Progenitor cell of endocrine pancreas (in vitro differentiated cells): Measurements from ENCODE around the gene ULBP1. TPM values are rescaled to one million over a fixed set of nuclear protein-coding genes. Genes with fewer than 3 reads are reported as not detected.

Experiments used
- DNase-seq: peaks from one replicate; pipeline ENCODE4 v3.0.0; 2021; ENCODE audit warnings: low spot score; ENCODE audit not compliant: unreplicated experiment
- H3K27ac Mint-ChIP-seq: 2 replicates; pipeline ENCODE4 v1.8.0; 2021; ENCODE audit warnings: mild to moderate bottlenecking, moderate library complexity, mixed read lengths
- H3K27me3 Mint-ChIP-seq: 2 replicates; pipeline ENCODE4 v1.8.0; 2021; ENCODE audit warnings: mixed read lengths
- H3K36me3 Mint-ChIP-seq: 2 replicates; pipeline ENCODE4 v1.8.0; 2022; ENCODE audit warnings: mixed read lengths; ENCODE audit not compliant: insufficient read depth
- H3K4me1 Mint-ChIP-seq: 2 replicates; pipeline ENCODE4 v1.8.0; 2021; ENCODE audit warnings: low read depth, mixed read lengths
- H3K4me3 Mint-ChIP-seq: 2 replicates; pipeline ENCODE4 v1.8.0; 2021; ENCODE audit warnings: low read depth, mild to moderate bottlenecking, moderate library complexity, mixed read lengths
- H3K9me3 Mint-ChIP-seq: 2 replicates; pipeline ENCODE4 v1.8.0; 2021; ENCODE audit warnings: low read depth, mixed read lengths
- total RNA-seq: library from RNA; stranded (reverse); gene quantifications from 2 replicates; pipeline ENCODE4 v1.2.1, GENCODE V29; 2021
- TF ChIP-seq, protein P1 (sequence below): fragments of 200-600 bp; sonication (generic); IDR thresholded peaks from one replicate; pipeline ENCODE4 v1.5.0; 2021; ENCODE audit warnings: antibody characterized with exemption, mild to moderate bottlenecking; ENCODE audit not compliant: unreplicated experiment

Gene ULBP1
- total RNA-seq, 1 donor from 2014 or later, result 0.60 TPM

DNA sequence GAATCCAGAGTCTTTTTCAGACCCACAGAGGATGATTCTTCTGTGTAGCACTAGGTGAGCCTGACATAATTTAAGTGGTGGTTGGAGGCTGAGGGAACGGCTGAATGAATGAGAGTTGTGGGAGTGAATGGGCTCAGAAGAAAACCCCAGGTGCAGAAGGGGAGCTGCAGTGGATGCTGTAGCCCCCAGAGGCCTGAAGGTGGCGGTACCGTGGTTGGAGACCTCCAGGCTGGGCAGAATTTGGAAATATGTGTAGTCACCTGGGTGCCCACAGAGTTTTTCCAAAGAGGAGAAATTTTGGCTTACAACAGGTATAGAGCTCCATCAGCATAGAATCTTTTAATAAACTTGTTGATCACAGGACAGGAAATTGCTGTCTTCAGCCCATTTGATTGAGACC, 34.3 kb upstream of the ULBP1 start:
- Mint-ChIP-seq H3K4me1 (peaks cover 1% of the 10 kb centered on the region), H3K27me3 (peaks cover 86% of the 10 kb centered on the region)
- no peak for DNase-seq

DNA sequence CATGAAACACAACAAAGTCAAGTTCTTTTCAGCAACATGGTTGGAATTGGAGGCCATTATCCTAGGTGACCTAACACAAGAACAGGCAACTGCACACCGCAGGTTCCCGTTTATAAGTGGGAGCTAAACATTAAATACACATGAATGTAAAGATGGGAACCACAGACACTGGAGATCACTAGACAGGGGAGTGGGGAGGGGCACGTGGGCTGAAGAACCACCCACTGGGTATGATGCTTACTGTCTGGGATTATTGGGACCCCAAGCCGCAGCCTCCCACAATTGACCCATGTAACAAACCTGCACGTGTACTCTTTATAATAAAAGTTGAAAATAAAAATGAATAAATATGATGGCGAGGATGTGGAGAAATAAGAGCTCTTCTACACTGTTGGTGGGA, 32.2 kb upstream of the ULBP1 start:
- Mint-ChIP-seq H3K36me3 (no peaks in the 10 kb centered on the region), H3K9me3 (no peaks in the 10 kb centered on the region), H3K4me1 (no peaks in the 10 kb centered on the region), H3K27ac (no peak overlapping the region), H3K27me3 (peaks cover 89% of the 10 kb centered on the region), H3K4me3 (no peak overlapping the region)
- DNase-seq, result no peak
- TF ChIP-seq, protein P1, sequence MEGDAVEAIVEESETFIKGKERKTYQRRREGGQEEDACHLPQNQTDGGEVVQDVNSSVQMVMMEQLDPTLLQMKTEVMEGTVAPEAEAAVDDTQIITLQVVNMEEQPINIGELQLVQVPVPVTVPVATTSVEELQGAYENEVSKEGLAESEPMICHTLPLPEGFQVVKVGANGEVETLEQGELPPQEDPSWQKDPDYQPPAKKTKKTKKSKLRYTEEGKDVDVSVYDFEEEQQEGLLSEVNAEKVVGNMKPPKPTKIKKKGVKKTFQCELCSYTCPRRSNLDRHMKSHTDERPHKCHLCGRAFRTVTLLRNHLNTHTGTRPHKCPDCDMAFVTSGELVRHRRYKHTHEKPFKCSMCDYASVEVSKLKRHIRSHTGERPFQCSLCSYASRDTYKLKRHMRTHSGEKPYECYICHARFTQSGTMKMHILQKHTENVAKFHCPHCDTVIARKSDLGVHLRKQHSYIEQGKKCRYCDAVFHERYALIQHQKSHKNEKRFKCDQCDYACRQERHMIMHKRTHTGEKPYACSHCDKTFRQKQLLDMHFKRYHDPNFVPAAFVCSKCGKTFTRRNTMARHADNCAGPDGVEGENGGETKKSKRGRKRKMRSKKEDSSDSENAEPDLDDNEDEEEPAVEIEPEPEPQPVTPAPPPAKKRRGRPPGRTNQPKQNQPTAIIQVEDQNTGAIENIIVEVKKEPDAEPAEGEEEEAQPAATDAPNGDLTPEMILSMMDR, result no peak

More for the DNA sequence above, 34.3 kb upstream of the ULBP1 start:
- Mint-ChIP-seq H3K4me3 (no peak overlapping the region), H3K27ac (no peak overlapping the region), H3K36me3 (no peaks in the 10 kb centered on the region), H3K9me3 (no peaks in the 10 kb centered on the region)
- TF ChIP-seq, protein P1, result peak; percentile 62

DNA sequence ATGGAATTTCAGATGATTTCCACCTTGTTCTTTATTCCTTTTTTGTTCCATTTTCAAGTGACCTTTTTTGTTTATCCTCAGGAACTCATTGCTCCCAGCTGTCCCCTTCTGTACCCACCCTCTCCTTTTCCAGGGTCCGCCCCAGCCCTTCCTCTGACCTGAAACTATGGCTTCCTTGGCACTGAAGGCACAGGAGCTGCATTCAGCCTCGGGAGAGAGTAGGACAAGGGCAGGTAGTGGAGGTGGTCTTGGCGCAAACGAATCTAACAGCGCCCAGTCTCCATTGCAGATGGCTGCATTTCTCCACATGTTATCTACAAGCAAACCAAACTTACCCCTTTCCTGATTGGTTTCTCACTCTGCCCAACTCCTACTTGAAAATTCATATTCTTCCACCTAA, 30.7 kb upstream of the ULBP1 start:
- no peak overlapping the region for H3K4me3 Mint-ChIP-seq
- no peaks in the 10 kb centered on the region for H3K4me1 Mint-ChIP-seq
- peaks cover 95% of the 10 kb centered on the region for H3K27me3 Mint-ChIP-seq
- H3K36me3 Mint-ChIP-seq, result no peaks in the 10 kb centered on the region
- no peaks in the 10 kb centered on the region for H3K9me3 Mint-ChIP-seq
- no peak for DNase-seq
- TF ChIP-seq, protein P1, result no peak
- no peak overlapping the region for H3K27ac Mint-ChIP-seq

DNA sequence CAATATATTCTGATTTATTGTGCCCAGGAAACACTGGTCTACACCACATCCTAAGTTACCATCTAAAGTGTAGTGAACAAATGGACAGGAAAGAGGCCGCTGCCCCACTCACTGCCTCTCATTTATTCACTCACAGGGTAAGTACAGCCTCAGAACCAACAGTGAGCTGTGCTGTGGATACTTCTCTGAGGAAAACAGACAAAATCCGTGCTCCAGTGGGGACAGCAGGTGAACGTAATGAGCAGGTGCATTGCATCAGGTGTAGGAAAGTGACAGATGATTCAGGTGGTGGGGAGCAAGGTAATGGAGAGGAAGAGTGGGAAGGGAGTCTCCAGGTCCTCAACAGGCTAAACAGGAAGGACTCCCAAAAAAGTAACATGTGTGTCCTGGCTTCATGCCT, 30.3 kb upstream of the ULBP1 start:
- TF ChIP-seq, protein P1, result no peak
- no peaks in the 10 kb centered on the region for H3K36me3 Mint-ChIP-seq
- H3K9me3 Mint-ChIP-seq, result no peaks in the 10 kb centered on the region
- H3K4me1 Mint-ChIP-seq, result no peaks in the 10 kb centered on the region
- H3K27ac Mint-ChIP-seq, result no peak overlapping the region
- peaks cover 95% of the 10 kb centered on the region for H3K27me3 Mint-ChIP-seq
- DNase-seq, result no peak
- no peak overlapping the region for H3K4me3 Mint-ChIP-seq

DNA sequence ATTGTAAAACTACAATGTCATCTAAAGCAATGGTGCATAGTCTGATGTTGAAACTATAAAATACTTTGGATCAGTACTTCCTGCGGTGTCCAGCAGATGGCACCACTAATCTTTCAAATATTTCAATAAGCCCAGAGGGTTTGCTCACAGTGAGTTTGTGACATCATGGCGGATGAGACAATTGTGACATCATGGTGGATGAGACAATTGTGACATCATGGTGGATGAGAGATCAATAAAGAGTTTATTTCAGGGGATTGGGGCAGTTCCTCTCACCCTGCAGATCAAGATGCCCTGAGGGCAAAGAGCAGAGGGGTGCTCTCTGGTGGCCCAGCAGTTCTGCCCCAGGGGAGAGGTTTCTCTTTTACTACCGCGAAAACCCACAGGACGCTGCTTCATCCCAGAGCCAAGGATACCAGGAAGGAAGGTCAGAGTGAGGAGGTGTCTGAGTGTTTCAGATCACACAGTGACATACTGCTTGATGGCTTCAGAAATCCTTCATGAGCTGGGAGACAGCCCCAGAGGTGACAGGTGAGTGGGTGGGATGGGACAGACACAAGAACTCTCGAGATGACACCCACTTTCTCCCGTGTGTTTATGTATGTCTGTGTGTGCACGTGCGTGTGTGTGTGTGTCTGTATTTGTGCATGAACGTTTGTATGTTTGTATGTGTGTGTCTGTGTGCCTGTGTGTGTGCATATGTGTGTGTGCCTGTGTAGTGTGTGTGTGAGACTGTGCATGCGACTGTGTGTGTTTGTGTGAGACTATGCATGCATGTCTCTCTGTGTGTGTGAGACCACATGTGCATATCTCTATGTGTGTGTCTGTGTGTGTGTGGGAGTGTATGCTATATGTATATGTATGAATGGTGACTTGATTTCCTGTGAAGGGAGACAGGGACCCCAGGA, 29.2 kb upstream of the ULBP1 start:
- peaks cover 3% of the 10 kb centered on the region for H3K4me1 Mint-ChIP-seq
- H3K4me3 Mint-ChIP-seq, result no peak overlapping the region
- H3K27ac Mint-ChIP-seq, result no peak overlapping the region
- no peaks in the 10 kb centered on the region for H3K9me3 Mint-ChIP-seq
- peaks cover 93% of the 10 kb centered on the region for H3K27me3 Mint-ChIP-seq
- H3K36me3 Mint-ChIP-seq, result no peaks in the 10 kb centered on the region
- TF ChIP-seq, protein P1, result peak; percentile 80
- no peak for DNase-seq
